ENCODE data around the gene LAMA1.

- TF ChIP-seq EZH2phosphoT487 (IDR thresholded peaks at IDR 0.05; ENCODE audit: borderline replicate concordance) (no peak), CTCF (conservative IDR thresholded peaks at IDR 0.05; ENCODE audit: low read length) (no peak)
Observed at GRCh38 chr18:6962571-6963451, 154.8 kb downstream of the LAMA1 start.

Data from Loucy (cell line).